AG04450 (cell line): ENCODE measurements around the gene CRTC1. TPM values are rescaled to one million over a fixed set of nuclear protein-coding genes. Genes with fewer than 3 reads are reported as not detected.

Experiments
- CTCF ChIA-PET: fragments of 300-600, 350-600 bp; formaldehyde crosslinking; extraction: SDS; loops from one replicate; lab custom pipeline; 2022; ENCODE audit warnings: antibody characterized with exemption, inconsistent platforms; lab: Charles Lee
- POLR2A ChIA-PET: fragments of 350-600 bp; formaldehyde crosslinking; extraction: SDS; loops from one replicate; lab custom pipeline; 2021; ENCODE audit warnings: antibody characterized with exemption, inconsistent platforms; lab: Yijun Ruan, JAX
- DNase-seq: peaks from one replicate; pipeline ENCODE4 v3.0.0-alpha.2; 2011; ENCODE audit warnings: low read depth, low spot score
- H3K27ac ChIP-seq: one replicate; pipeline ENCODE4 v1.5.1; 2012; ENCODE audit warnings: low read depth, low read length, control low read depth
- H3K27me3 ChIP-seq: one replicate; pipeline ENCODE4 v1.6.0; 2012; ENCODE audit warnings: low read length; ENCODE audit not compliant: control insufficient read depth, insufficient read depth
- H3K4me3 ChIP-seq: 2 replicates; pipeline ENCODE4 v1.5.1; 2011; ENCODE audit warnings: mild to moderate bottlenecking, low read depth, low read length, control low read depth
- H3K9me3 ChIP-seq: 2 replicates; pipeline ENCODE4 v1.5.1; 2012; ENCODE audit warnings: low read length; ENCODE audit not compliant: control insufficient read depth, insufficient read depth
- polyA plus RNA-seq: library from polyadenylated mRNA; depleted of rRNA; stranded (reverse); fragments of >200 nt; gene quantifications from 2 replicates; pipeline ENCODE4 v1.2.3, GENCODE V29; 2011
- TF ChIP-seq, protein P1 (sequence below): IDR thresholded peaks from 2 replicates; pipeline ENCODE4 v1.5.1; 2011; ENCODE audit warnings: low read depth, low read length, control low read depth, inconsistent platforms

CRTC1 gene
- polyA plus RNA-seq, 1 experiment: 1.0 TPM

DNA sequence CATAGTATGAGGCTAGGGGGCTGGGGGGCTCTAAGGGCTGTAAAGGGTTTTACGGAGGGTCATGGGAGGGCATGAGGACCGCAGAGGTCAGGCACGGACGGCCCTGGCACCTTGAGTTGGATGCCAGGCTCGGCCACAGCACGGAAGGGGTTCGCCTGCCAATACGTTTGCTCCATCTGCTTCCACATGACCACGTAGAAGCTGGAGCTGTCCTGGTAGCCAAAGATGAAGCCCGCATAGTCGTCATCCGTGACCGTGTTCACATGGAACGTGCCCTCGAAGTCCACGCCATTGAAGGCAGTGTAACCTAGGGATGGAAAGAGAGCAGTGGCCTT, 101.3 kb downstream of the CRTC1 start:
- CTCF ChIA-PET: no interaction called here

DNA sequence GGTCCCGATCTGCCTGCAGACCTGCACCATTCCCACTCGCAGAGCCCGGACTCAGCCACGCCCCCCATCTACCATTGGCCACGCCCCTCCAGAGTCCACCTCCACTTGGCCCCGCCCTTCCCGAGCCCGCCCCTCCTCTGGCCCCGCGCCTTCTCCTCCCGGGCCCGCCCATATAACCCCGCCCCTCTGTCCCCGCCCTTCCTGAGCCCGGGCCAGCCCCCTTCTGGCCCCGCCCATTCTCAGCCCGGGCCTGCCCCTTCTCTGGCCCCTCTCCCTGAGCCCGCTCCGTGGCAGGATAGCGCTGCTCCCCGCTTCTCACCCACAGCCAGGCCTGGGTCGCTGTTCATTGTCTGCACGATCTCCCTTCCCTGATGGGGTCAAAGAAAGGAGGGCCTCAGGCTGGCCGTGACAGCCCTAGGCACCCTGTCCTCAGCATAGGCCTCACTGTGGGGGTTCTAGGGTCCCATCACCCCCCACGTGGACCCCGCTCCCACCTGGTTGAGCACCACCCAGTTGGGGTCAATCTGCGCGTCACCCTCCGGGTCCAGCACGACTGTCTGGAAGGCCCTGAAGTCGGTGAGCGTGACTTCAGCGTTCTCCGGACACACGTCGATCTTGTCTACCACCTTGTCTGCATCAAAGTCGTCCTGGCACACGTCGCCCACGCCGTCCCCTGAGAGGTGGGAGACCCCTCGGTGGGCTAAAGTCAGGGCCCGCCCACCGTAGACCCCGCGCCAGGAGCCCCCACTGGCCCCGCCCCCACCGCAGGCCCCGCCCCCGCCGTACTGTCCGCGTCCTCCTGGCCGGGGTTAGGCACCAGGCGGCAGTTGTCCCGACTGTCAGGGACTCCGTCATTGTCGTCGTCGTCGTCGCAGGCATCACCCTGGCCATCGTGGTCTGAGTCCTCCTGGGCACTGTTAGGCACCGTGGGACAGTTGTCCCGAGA, 102.0 kb downstream of the CRTC1 start:
- DNase-seq: no peak
- CTCF ChIA-PET: no interaction called here
- H3K27me3 ChIP-seq: peaks cover 36% of the 10 kb centered on the region
- POLR2A ChIA-PET: no interaction called here
- no peak overlapping the region for H3K27ac ChIP-seq
- no peak overlapping the region for H3K4me3 ChIP-seq
- H3K9me3 ChIP-seq: peaks cover 11% of the 10 kb centered on the region; the same call in 1 of the 2 replicates
- TF ChIP-seq, protein P1, sequence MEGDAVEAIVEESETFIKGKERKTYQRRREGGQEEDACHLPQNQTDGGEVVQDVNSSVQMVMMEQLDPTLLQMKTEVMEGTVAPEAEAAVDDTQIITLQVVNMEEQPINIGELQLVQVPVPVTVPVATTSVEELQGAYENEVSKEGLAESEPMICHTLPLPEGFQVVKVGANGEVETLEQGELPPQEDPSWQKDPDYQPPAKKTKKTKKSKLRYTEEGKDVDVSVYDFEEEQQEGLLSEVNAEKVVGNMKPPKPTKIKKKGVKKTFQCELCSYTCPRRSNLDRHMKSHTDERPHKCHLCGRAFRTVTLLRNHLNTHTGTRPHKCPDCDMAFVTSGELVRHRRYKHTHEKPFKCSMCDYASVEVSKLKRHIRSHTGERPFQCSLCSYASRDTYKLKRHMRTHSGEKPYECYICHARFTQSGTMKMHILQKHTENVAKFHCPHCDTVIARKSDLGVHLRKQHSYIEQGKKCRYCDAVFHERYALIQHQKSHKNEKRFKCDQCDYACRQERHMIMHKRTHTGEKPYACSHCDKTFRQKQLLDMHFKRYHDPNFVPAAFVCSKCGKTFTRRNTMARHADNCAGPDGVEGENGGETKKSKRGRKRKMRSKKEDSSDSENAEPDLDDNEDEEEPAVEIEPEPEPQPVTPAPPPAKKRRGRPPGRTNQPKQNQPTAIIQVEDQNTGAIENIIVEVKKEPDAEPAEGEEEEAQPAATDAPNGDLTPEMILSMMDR: no peak

More for the DNA sequence above, 101.3 kb downstream of the CRTC1 start:
- Histone ChIP-seq H3K27me3 (peaks cover 29% of the 10 kb centered on the region), H3K9me3 (peaks cover 11% of the 10 kb centered on the region; the same call in 1 of the 2 replicates), H3K27ac (no peak overlapping the region), H3K4me3 (no peak overlapping the region)
- TF ChIP-seq, protein P1: no peak
- POLR2A ChIA-PET: no interaction called here
- no peak for DNase-seq

DNA sequence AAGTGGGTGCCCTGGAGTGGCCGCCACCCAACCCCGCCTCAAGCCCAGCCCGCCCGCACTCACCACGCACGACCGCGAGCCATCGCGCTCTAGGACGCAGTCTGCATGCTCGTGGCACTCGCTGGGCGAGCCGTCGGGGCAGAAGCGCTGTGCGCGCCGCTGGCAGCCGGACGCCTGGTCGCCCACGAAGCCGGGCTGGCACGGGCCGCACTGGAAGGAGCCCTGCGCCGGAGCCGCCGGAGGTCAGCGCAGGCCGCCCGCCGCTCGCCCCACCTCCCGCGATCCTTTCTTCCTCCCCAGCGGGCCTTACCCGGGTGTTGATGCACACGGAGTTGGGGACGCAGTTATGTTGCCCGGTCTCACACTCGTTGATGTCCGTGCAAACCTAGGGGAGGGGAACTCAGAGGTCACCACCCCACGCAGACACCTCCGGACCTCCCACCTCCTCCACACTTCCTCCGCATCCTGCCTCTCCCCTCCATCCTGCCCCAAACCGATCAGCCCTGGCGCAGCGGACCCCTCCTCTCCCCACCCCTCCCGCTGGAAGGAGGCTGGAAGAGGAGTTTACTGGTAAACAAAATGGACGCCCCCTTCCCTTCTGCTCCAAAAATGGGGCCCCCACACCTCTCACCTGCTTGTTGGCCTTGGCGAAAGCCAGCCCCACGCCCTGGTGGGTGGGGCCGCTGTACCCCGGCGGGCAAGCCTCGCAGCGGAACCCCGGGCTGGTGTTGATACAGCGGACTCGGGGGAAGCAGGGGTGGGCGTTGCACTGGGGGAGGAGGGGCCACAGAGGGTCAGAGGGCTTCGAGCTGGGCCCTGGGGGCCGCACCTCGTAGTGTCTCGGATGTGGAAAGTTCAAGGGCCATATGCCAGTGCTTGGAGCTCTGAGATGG, 105.3 kb downstream of the CRTC1 start:
- Histone ChIP-seq H3K27me3 (peaks cover 68% of the 10 kb centered on the region), H3K4me3 (no peak overlapping the region), H3K9me3 (peaks cover 14% of the 10 kb centered on the region; the same call in 1 of the 2 replicates), H3K27ac (no peak overlapping the region)
- TF ChIP-seq, protein P1: no peak
- ChIA-PET CTCF (no interaction called here), POLR2A (interaction anchor here (0.5 to 0.7 kb wide), 3 partner anchors 10 to 1258 kb away, joined by 3 to 7 read pairs (median 3); no protein-coding TSS in a partner anchor)
- DNase-seq: no peak

DNA sequence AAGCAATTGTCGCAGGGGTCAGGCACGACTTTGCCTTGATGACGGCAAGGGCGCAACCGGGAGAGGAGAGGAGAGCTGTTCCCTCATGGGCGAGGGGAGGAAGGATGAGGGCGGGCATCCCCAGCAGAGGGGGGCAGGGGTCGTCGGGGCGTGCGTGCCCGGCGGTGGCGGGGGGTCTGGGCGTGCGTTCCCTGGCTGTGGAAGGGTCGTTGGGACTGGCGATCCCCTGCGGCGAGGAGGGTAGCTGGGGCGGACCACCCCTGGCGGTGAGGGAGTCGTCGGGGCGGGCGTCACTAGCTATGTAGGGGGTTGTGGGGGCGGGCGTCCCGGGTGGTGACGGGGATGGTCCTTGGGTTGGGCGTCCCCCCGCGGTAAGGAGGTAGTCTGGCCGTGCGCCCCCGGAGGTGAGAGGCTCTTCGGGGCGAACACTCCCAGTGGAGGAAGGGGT, 106.0 kb downstream of the CRTC1 start:
- H3K27me3 ChIP-seq: peaks cover 71% of the 10 kb centered on the region
- POLR2A ChIA-PET: interaction anchor here (0.5 to 0.7 kb wide), 3 partner anchors 11 to 1259 kb away, joined by 3 to 7 read pairs (median 3); no protein-coding TSS in a partner anchor
- H3K4me3 ChIP-seq: no peak overlapping the region
- TF ChIP-seq, protein P1: no peak
- CTCF ChIA-PET: no interaction called here
- DNase-seq: no peak
- H3K9me3 ChIP-seq: peaks cover 10% of the 10 kb centered on the region; the same call in 1 of the 2 replicates
- no peak overlapping the region for H3K27ac ChIP-seq
